MCF 10A (cell line): ENCODE data around the gene RBL2. TPM values are rescaled to one million over a fixed set of nuclear protein-coding genes. Genes with fewer than 3 reads are reported as not detected.
"Not testable (repeated sequence)": the region's sequence is repeated elsewhere in the genome, so short reads cannot be mapped to it uniquely, and the experiment has no call there.

Experiments
- BruUV-seq: library from RNA; stranded (reverse); fragments of 400-500 nt; replicated peaks from 2 replicates; lab custom pipeline; 2021; lab: Mats Ljungman, UMichigan
- CTCF ChIA-PET: fragments of 300-600 bp; sonication (Branson Sonifier 250); formaldehyde crosslinking; extraction: SDS; loops from one replicate; lab custom pipeline; 2021; ENCODE audit warnings: antibody characterized with exemption, inconsistent platforms; lab: Yijun Ruan, JAX
- POLR2A ChIA-PET: fragments of 300-600, 350-650 bp; sonication (Branson Sonifier 250); formaldehyde crosslinking; extraction: SDS; loops from one replicate; lab custom pipeline; 2020; ENCODE audit warnings: antibody characterized with exemption, inconsistent platforms; lab: Yijun Ruan, JAX
- DNase-seq: peaks from one replicate; pipeline ENCODE4 v3.0.0-alpha.2; 2018; ENCODE audit not compliant: unreplicated experiment
- H3K27ac Mint-ChIP-seq: one replicate; pipeline ENCODE4 v1.8.0; 2022; ENCODE audit warnings: mild to moderate bottlenecking, low read depth, mixed read lengths; ENCODE audit not compliant: unreplicated experiment
- H3K27me3 Mint-ChIP-seq: one replicate; pipeline ENCODE4 v1.8.0; 2022; ENCODE audit warnings: mixed read lengths; ENCODE audit not compliant: insufficient read depth, unreplicated experiment
- H3K36me3 Mint-ChIP-seq: one replicate; pipeline ENCODE4 v1.8.0; 2022; ENCODE audit warnings: mild to moderate bottlenecking, moderate library complexity, mixed read lengths; ENCODE audit not compliant: insufficient read depth, unreplicated experiment
- H3K4me1 Mint-ChIP-seq: one replicate; pipeline ENCODE4 v1.8.0; 2022; ENCODE audit warnings: mixed read lengths; ENCODE audit not compliant: insufficient read depth, unreplicated experiment
- H3K4me3 Mint-ChIP-seq: one replicate; pipeline ENCODE4 v1.8.0; 2022; ENCODE audit warnings: mild to moderate bottlenecking, moderate library complexity, mixed read lengths; ENCODE audit not compliant: unreplicated experiment
- H3K9me3 Mint-ChIP-seq: one replicate; pipeline ENCODE4 v1.8.0; 2022; ENCODE audit warnings: mixed read lengths; ENCODE audit not compliant: unreplicated experiment
- CTCF ChIP-seq: fragments of 200-600 bp; IDR thresholded peaks from one replicate; pipeline ENCODE4 v1.8.0; 2022; ENCODE audit warnings: antibody characterized with exemption, mild to moderate bottlenecking; ENCODE audit not compliant: unreplicated experiment
- intact Hi-C: fragments of 100-400 bp; cut with micrococcal nuclease; formaldehyde crosslinking; loops from 2 replicates; pipeline ENCODE4 v1.14.1; 2022
- total RNA-seq: library from RNA; stranded (reverse); gene quantifications from 2 replicates; pipeline ENCODE4 v1.2.3, GENCODE V29; 2022

RBL2 gene
- total RNA-seq, 1 experiment from 2014 or later, result 28.5 TPM

- no peaks in the 10 kb centered on the region for H3K36me3 Mint-ChIP-seq
- H3K27me3 Mint-ChIP-seq, result no peaks in the 10 kb centered on the region
- H3K4me3 Mint-ChIP-seq, result no peak overlapping the region
- no peak overlapping the region for H3K27ac Mint-ChIP-seq
- no TSS peak for BruUV-seq
- CTCF ChIA-PET, result interaction anchor here (1.0 kb wide), 1 partner anchor 12 kb away, joined by 3 read pairs; no protein-coding TSS in a partner anchor
- intact Hi-C loops, result loop anchor here (2.0 to 5.0 kb wide), 3 partner anchors 535 to 1443 kb away; no protein-coding TSS in a partner anchor
- no peaks in the 10 kb centered on the region for H3K4me1 Mint-ChIP-seq
- TF ChIP-seq CTCF, result no peak
- no peaks in the 10 kb centered on the region for H3K9me3 Mint-ChIP-seq
- no peak for DNase-seq
- POLR2A ChIA-PET, result no interaction called here
Observed at GRCh38 chr16:53511403-53512280, 77.4 kb downstream of the RBL2 start.

- DNase-seq, POLR2A ChIA-PET, H3K4me3 Mint-ChIP-seq, H3K9me3 Mint-ChIP-seq, H3K27me3 Mint-ChIP-seq, BruUV-seq, H3K4me1 Mint-ChIP-seq, H3K36me3 Mint-ChIP-seq, H3K27ac Mint-ChIP-seq: not testable (repeated sequence)
- CTCF ChIA-PET, result interaction anchor here (0.6 to 0.8 kb wide), 2 partner anchors 18 to 39 kb away, joined by 4 read pairs; no protein-coding TSS in a partner anchor
- intact Hi-C loops, result loop anchor here (5.0 kb wide), 1 partner anchor 1320 kb away; no protein-coding TSS in a partner anchor
Observed at GRCh38 chr16:53512795-53513194, 78.5 kb downstream of the RBL2 start.

- no peak for TF ChIP-seq CTCF
- no peaks in the 10 kb centered on the region for H3K27me3 Mint-ChIP-seq
- no peaks in the 10 kb centered on the region for H3K4me1 Mint-ChIP-seq
- CTCF ChIA-PET, result interaction anchor here (0.5 to 1.2 kb wide), 2 partner anchors 8 to 34 kb away, joined by 3 read pairs; no protein-coding TSS in a partner anchor
- no peak overlapping the region for H3K27ac Mint-ChIP-seq
- H3K4me3 Mint-ChIP-seq, result no peak overlapping the region
- POLR2A ChIA-PET, result no interaction called here
- H3K36me3 Mint-ChIP-seq, result no peaks in the 10 kb centered on the region
- H3K9me3 Mint-ChIP-seq, result no peaks in the 10 kb centered on the region
- intact Hi-C loops, result no loop called here
- BruUV-seq, result no TSS peak
- no peak for DNase-seq
Observed at GRCh38 chr16:53515259-53515658, 81.0 kb downstream of the RBL2 start.

- no peaks in the 10 kb centered on the region for H3K9me3 Mint-ChIP-seq
- H3K27me3 Mint-ChIP-seq, result no peaks in the 10 kb centered on the region
- H3K4me3 Mint-ChIP-seq, result no peak overlapping the region
- no peaks in the 10 kb centered on the region for H3K4me1 Mint-ChIP-seq
- BruUV-seq, result no TSS peak
- TF ChIP-seq CTCF, result no peak
- H3K36me3 Mint-ChIP-seq, result no peaks in the 10 kb centered on the region
- POLR2A ChIA-PET, result no interaction called here
- CTCF ChIA-PET, result interaction anchor here (0.5 to 1.2 kb wide), 2 partner anchors 9 to 34 kb away, joined by 3 read pairs; no protein-coding TSS in a partner anchor
- intact Hi-C loops, result no loop called here
- no peak for DNase-seq
- H3K27ac Mint-ChIP-seq, result no peak overlapping the region
Observed at GRCh38 chr16:53515811-53516210, 81.5 kb downstream of the RBL2 start.
